ENCODE results near the gene KCNAB1. TPM values are rescaled to one million over a fixed set of nuclear protein-coding genes. Genes with fewer than 3 reads are reported as not detected.

Gene KCNAB1
- total RNA-seq, 1 experiment from 2014 or later, result 1.0 TPM

DNA sequence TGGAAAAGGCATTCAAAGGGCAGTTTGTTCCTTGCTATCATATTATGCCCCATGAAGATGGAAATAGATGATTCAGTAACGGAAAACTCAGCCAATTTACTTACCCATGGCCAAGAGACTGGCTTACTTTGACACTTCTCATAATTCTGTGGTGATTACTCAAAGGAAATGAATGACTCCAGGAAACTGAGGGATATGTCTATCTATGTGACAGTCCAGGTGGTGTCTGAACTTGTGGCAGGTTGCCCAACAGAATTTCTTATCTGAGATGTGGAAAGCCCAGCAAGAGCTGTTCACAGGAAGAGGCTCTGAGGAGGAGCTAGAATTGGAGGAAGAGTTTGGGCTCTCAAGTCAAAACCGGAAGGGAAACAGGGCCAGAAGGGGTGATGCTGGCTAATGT, 91.2 kb downstream of the KCNAB1 start:
- ATAC-seq (no peak), DNase-seq (ENCODE audit: low spot score) (no peak)
- Mint-ChIP-seq H3K4me1 (no peaks in the 10 kb centered on the region), H3K9me3 (no peaks in the 10 kb centered on the region), H3K36me3 (no peaks in the 10 kb centered on the region), H3K27ac (no peak overlapping the region), H3K27me3 (ENCODE audit: low read depth) (no peaks in the 10 kb centered on the region), H3K4me3 (no peak overlapping the region)
- TF ChIP-seq, protein P1, sequence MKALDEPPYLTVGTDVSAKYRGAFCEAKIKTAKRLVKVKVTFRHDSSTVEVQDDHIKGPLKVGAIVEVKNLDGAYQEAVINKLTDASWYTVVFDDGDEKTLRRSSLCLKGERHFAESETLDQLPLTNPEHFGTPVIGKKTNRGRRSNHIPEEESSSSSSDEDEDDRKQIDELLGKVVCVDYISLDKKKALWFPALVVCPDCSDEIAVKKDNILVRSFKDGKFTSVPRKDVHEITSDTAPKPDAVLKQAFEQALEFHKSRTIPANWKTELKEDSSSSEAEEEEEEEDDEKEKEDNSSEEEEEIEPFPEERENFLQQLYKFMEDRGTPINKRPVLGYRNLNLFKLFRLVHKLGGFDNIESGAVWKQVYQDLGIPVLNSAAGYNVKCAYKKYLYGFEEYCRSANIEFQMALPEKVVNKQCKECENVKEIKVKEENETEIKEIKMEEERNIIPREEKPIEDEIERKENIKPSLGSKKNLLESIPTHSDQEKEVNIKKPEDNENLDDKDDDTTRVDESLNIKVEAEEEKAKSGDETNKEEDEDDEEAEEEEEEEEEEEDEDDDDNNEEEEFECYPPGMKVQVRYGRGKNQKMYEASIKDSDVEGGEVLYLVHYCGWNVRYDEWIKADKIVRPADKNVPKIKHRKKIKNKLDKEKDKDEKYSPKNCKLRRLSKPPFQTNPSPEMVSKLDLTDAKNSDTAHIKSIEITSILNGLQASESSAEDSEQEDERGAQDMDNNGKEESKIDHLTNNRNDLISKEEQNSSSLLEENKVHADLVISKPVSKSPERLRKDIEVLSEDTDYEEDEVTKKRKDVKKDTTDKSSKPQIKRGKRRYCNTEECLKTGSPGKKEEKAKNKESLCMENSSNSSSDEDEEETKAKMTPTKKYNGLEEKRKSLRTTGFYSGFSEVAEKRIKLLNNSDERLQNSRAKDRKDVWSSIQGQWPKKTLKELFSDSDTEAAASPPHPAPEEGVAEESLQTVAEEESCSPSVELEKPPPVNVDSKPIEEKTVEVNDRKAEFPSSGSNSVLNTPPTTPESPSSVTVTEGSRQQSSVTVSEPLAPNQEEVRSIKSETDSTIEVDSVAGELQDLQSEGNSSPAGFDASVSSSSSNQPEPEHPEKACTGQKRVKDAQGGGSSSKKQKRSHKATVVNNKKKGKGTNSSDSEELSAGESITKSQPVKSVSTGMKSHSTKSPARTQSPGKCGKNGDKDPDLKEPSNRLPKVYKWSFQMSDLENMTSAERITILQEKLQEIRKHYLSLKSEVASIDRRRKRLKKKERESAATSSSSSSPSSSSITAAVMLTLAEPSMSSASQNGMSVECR (CRISPR knock-in tag; IDR thresholded peaks at IDR 0.05; ENCODE audit: borderline replicate concordance), result no peak
- no peak for TF ChIP-seq FOXP1 (CRISPR knock-in tag; IDR thresholded peaks at IDR 0.05; ENCODE audit: borderline replicate concordance)
- TF ChIP-seq PRRX2 (CRISPR knock-in tag; IDR thresholded peaks at IDR 0.05), result no peak
- TF ChIP-seq, protein P2, sequence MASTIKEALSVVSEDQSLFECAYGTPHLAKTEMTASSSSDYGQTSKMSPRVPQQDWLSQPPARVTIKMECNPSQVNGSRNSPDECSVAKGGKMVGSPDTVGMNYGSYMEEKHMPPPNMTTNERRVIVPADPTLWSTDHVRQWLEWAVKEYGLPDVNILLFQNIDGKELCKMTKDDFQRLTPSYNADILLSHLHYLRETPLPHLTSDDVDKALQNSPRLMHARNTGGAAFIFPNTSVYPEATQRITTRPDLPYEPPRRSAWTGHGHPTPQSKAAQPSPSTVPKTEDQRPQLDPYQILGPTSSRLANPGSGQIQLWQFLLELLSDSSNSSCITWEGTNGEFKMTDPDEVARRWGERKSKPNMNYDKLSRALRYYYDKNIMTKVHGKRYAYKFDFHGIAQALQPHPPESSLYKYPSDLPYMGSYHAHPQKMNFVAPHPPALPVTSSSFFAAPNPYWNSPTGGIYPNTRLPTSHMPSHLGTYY (CRISPR knock-in tag; IDR thresholded peaks at IDR 0.05), result no peak
- no peak for TF ChIP-seq GABPB1 (CRISPR knock-in tag; IDR thresholded peaks at IDR 0.05)
- TF ChIP-seq, protein P3, sequence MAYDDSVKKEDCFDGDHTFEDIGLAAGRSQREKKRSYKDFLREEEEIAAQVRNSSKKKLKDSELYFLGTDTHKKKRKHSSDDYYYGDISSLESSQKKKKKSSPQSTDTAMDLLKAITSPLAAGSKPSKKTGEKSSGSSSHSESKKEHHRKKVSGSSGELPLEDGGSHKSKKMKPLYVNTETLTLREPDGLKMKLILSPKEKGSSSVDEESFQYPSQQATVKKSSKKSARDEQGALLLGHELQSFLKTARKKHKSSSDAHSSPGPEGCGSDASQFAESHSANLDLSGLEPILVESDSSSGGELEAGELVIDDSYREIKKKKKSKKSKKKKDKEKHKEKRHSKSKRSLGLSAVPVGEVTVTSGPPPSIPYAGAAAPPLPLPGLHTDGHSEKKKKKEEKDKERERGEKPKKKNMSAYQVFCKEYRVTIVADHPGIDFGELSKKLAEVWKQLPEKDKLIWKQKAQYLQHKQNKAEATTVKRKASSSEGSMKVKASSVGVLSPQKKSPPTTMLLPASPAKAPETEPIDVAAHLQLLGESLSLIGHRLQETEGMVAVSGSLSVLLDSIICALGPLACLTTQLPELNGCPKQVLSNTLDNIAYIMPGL (CRISPR knock-in tag; IDR thresholded peaks at IDR 0.05), result no peak
- ChIA-PET POLR2A (no interaction called here), CTCF (no interaction called here)

DNA sequence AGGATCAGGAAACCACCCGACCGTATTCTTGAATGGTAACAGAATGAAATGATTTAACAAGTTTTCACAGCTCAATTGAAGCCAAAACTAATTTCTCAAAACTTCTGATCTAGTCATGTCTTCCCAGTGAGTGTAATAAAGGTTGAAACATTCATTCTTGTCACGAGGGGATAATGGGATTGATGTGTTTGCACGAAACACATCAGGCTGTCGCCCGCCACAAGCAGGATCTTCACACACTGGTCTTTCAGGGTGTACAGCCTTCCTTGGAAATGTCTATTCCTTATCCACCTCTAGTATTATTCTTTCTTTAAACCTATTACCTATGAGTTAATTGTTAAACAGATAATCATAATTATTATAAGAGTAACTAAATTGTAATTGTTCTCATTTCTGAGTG, 94.3 kb downstream of the KCNAB1 start:
- H3K27me3 Mint-ChIP-seq (ENCODE audit: low read depth), result no peaks in the 10 kb centered on the region
- DNase-seq (ENCODE audit: low spot score) (no peak), ATAC-seq (no peak)
- ChIA-PET POLR2A (no interaction called here), CTCF (no interaction called here)
- peaks cover 7% of the 10 kb centered on the region for H3K9me3 Mint-ChIP-seq
- peaks cover 5% of the 10 kb centered on the region for H3K4me1 Mint-ChIP-seq
- TF ChIP-seq, protein P4, sequence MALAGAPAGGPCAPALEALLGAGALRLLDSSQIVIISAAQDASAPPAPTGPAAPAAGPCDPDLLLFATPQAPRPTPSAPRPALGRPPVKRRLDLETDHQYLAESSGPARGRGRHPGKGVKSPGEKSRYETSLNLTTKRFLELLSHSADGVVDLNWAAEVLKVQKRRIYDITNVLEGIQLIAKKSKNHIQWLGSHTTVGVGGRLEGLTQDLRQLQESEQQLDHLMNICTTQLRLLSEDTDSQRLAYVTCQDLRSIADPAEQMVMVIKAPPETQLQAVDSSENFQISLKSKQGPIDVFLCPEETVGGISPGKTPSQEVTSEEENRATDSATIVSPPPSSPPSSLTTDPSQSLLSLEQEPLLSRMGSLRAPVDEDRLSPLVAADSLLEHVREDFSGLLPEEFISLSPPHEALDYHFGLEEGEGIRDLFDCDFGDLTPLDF (CRISPR knock-in tag; IDR thresholded peaks at IDR 0.05), result no peak
- TF ChIP-seq, protein P5, sequence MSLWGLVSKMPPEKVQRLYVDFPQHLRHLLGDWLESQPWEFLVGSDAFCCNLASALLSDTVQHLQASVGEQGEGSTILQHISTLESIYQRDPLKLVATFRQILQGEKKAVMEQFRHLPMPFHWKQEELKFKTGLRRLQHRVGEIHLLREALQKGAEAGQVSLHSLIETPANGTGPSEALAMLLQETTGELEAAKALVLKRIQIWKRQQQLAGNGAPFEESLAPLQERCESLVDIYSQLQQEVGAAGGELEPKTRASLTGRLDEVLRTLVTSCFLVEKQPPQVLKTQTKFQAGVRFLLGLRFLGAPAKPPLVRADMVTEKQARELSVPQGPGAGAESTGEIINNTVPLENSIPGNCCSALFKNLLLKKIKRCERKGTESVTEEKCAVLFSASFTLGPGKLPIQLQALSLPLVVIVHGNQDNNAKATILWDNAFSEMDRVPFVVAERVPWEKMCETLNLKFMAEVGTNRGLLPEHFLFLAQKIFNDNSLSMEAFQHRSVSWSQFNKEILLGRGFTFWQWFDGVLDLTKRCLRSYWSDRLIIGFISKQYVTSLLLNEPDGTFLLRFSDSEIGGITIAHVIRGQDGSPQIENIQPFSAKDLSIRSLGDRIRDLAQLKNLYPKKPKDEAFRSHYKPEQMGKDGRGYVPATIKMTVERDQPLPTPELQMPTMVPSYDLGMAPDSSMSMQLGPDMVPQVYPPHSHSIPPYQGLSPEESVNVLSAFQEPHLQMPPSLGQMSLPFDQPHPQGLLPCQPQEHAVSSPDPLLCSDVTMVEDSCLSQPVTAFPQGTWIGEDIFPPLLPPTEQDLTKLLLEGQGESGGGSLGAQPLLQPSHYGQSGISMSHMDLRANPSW (CRISPR knock-in tag; conservative IDR thresholded peaks at IDR 0.05; ENCODE audit: low read depth), result no peak
- TF ChIP-seq ZNF317 (CRISPR knock-in tag; IDR thresholded peaks at IDR 0.05; ENCODE audit: borderline replicate concordance, low read depth) (no peak), SMAD4 (CRISPR knock-in tag; IDR thresholded peaks at IDR 0.05) (no peak)
- TF ChIP-seq, protein P6, sequence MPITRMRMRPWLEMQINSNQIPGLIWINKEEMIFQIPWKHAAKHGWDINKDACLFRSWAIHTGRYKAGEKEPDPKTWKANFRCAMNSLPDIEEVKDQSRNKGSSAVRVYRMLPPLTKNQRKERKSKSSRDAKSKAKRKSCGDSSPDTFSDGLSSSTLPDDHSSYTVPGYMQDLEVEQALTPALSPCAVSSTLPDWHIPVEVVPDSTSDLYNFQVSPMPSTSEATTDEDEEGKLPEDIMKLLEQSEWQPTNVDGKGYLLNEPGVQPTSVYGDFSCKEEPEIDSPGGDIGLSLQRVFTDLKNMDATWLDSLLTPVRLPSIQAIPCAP (CRISPR knock-in tag; IDR thresholded peaks at IDR 0.05), result no peak
- H3K36me3 Mint-ChIP-seq, result no peaks in the 10 kb centered on the region
- no peak overlapping the region for H3K27ac Mint-ChIP-seq
- no peak overlapping the region for H3K4me3 Mint-ChIP-seq

Measured in WTC11 (cell line).